ENCODE data around the gene STAMBP.

GRCh38 chr2:73851274-73851673 is 22.5 kb downstream of the STAMBP start:
- TF ChIP-seq CTCF (IDR thresholded peaks at IDR 0.05; ENCODE audit: insufficient read depth, low read depth, low read length) (peak; percentile 18), EZH2 (IDR thresholded peaks at IDR 0.05; ENCODE audit: insufficient read depth, low read length) (no peak)
